Measurements from ENCODE around the gene CPNE2. TPM values are rescaled to one million over a fixed set of nuclear protein-coding genes. Genes with fewer than 3 reads are reported as not detected.
A peak's percentile ranks its signal among the peaks of the same experiment; 100 is the strongest.

Gene CPNE2
- total RNA-seq, 6 donors from 2014 or later, result 39.4 to 58.7 (median 53.1) TPM

- Histone ChIP-seq H3K36me3 (peaks cover 8 to 64% (median 46%) of the 10 kb centered on the region in 4 donors), H3K4me3 (no peak overlapping the region), H3K27ac (peak overlapping the region in 2 of 4 donors; percentile 39 to 66), H3K4me1 (peaks cover 3 to 29% (median 8%) of the 10 kb centered on the region in 4 donors), H3K9me3 (no peaks in the 10 kb centered on the region), H3K27me3 (no peaks in the 10 kb centered on the region)
- DNase-seq, result peak in 1 of 2 donors; percentile 39
- ATAC-seq (ENCODE audit: low FRiP score in 2 of 2), result no peak
- WGBS, 2 donors, result 67 to 88% methylated on average over 6 to 10 of the region's 10 CpGs
- TF ChIP-seq POLR2A (IDR thresholded peaks at IDR 0.05) (no peak), EP300 (IDR thresholded peaks at IDR 0.05) (no peak), POLR2AphosphoS5 (IDR thresholded peaks at IDR 0.05) (no peak), CTCF (IDR thresholded peaks at IDR 0.05) (no peak)
These were observed 22.8 kb downstream of the CPNE2 start for GRCh38 chr16:57115168-57115513.

GRCh38 chr16:57115514-57116182 is 23.3 kb downstream of the CPNE2 start:
- Histone ChIP-seq H3K27ac (peak overlapping the region in 3 of 4 donors; percentile 19 to 66 (median 39)), H3K4me1 (peaks cover 3 to 29% (median 8%) of the 10 kb centered on the region in 4 donors), H3K36me3 (peaks cover 8 to 69% (median 48%) of the 10 kb centered on the region in 4 donors), H3K9me3 (no peaks in the 10 kb centered on the region), H3K27me3 (no peaks in the 10 kb centered on the region), H3K4me3 (no peak overlapping the region)
- TF ChIP-seq POLR2A (IDR thresholded peaks at IDR 0.05) (no peak), EP300 (IDR thresholded peaks at IDR 0.05) (no peak), CTCF (IDR thresholded peaks at IDR 0.05) (no peak), POLR2AphosphoS5 (IDR thresholded peaks at IDR 0.05) (no peak)
- WGBS, 2 donors, result 55 to 69% methylated on average over 8 to 22 of the region's 25 CpGs
- ATAC-seq (ENCODE audit: low FRiP score in 2 of 2) (peak in 1 of 2 donors; percentile 54), DNase-seq (peak; percentile 33 to 53)

- no peak overlapping the region for H3K27ac ChIP-seq
- WGBS, 2 donors, result 96 to 100% methylated on average over 2 of the region's 2 CpGs
These were observed 26.2 kb downstream of the CPNE2 start for GRCh38 chr16:57118461-57119084.

GRCh38 chr16:57123216-57123973 is 31.0 kb downstream of the CPNE2 start:
- 86 to 92% methylated on average over 7 of the region's 7 CpGs for WGBS, 2 donors

More at GRCh38 chr16:57118461-57119084, 26.2 kb downstream of the CPNE2 start:
- Histone ChIP-seq H3K27me3 (no peaks in the 10 kb centered on the region), H3K4me3 (no peak overlapping the region), H3K36me3 (peaks cover 8 to 88% (median 59%) of the 10 kb centered on the region in 4 donors), H3K9me3 (no peaks in the 10 kb centered on the region), H3K4me1 (peaks cover 0 to 20% (median 10%) of the 10 kb centered on the region in 4 donors)
- DNase-seq (no peak), ATAC-seq (ENCODE audit: low FRiP score in 2 of 2) (no peak)
- TF ChIP-seq EP300 (IDR thresholded peaks at IDR 0.05), result no peak
- no peak for TF ChIP-seq POLR2A (IDR thresholded peaks at IDR 0.05)
- no peak for TF ChIP-seq CTCF (IDR thresholded peaks at IDR 0.05)
- TF ChIP-seq POLR2AphosphoS5 (IDR thresholded peaks at IDR 0.05), result no peak

More at GRCh38 chr16:57123216-57123973, 31.0 kb downstream of the CPNE2 start:
- no peaks in the 10 kb centered on the region for H3K27me3 ChIP-seq
- ATAC-seq (ENCODE audit: low FRiP score in 2 of 2) (no peak), DNase-seq (no peak)
- peaks cover 0 to 69% (median 41%) of the 10 kb centered on the region in 4 donors for H3K36me3 ChIP-seq
- peak overlapping the region in 3 of 4 donors; percentile 10 to 50 (median 49) for H3K27ac ChIP-seq
- no peaks in the 10 kb centered on the region for H3K9me3 ChIP-seq
- TF ChIP-seq EP300 (IDR thresholded peaks at IDR 0.05) (no peak), POLR2A (IDR thresholded peaks at IDR 0.05) (no peak), POLR2AphosphoS5 (IDR thresholded peaks at IDR 0.05) (no peak), CTCF (IDR thresholded peaks at IDR 0.05) (no peak)
- H3K4me1 ChIP-seq, result peaks cover 0 to 17% (median 14%) of the 10 kb centered on the region in 4 donors
- no peak overlapping the region for H3K4me3 ChIP-seq

Data from upper lobe of left lung (tissue), 6 donors.